WTC11 (cell line): ENCODE results near the gene IL21R. TPM values are rescaled to one million over a fixed set of nuclear protein-coding genes. Genes with fewer than 3 reads are reported as not detected.

Experiments used
- ATAC-seq: fragments of 200-7000 bp; cut with Tn5 transposase; 2 replicates; pipeline ENCODE4 v1.10.0; 2021; ENCODE audit warnings: mild to moderate bottlenecking, moderate library complexity
- CTCF ChIA-PET: fragments of 300-600 bp; sonication (Branson Sonifier 250); formaldehyde crosslinking; loops from one replicate; lab custom pipeline; 2021; ENCODE audit warnings: antibody characterized with exemption; lab: Charles Lee
- POLR2A ChIA-PET: fragments of 350-600 bp; sonication (Branson Sonifier 250); formaldehyde crosslinking; loops from one replicate; lab custom pipeline; 2021; ENCODE audit warnings: antibody characterized with exemption; lab: Charles Lee
- DNase-seq: peaks from one replicate; pipeline ENCODE4 v3.0.0; 2021; ENCODE audit warnings: low spot score
- H3K27ac Mint-ChIP-seq: 2 replicates; pipeline ENCODE4 v1.8.0; 2021; ENCODE audit warnings: mixed read lengths
- H3K27me3 Mint-ChIP-seq: 2 replicates; pipeline ENCODE4 v1.8.0; 2021; ENCODE audit warnings: low read depth, mild to moderate bottlenecking, moderate library complexity, mixed read lengths
- H3K36me3 Mint-ChIP-seq: 2 replicates; pipeline ENCODE4 v1.8.0; 2021; ENCODE audit warnings: mixed read lengths
- H3K4me1 Mint-ChIP-seq: 2 replicates; pipeline ENCODE4 v1.8.0; 2022; ENCODE audit warnings: mixed read lengths
- H3K4me3 Mint-ChIP-seq: 2 replicates; pipeline ENCODE4 v1.8.0; 2021; ENCODE audit warnings: mild to moderate bottlenecking, moderate library complexity, mixed read lengths
- H3K9me3 Mint-ChIP-seq: 2 replicates; pipeline ENCODE4 v1.8.0; 2021; ENCODE audit warnings: mixed read lengths
- CBFB ChIP-seq: sonication (generic); formaldehyde crosslinking; IDR thresholded peaks from 2 replicates; pipeline ENCODE4 v1.8.1; 2022; ENCODE audit warnings: mild to moderate bottlenecking, low read depth, missing genetic modification reagents
- ESRRA ChIP-seq: sonication (generic); formaldehyde crosslinking; IDR thresholded peaks from 2 replicates; pipeline ENCODE4 v1.8.1; 2022; ENCODE audit warnings: mild to moderate bottlenecking, missing genetic modification reagents, borderline replicate concordance
- ETV6 ChIP-seq: sonication (generic); formaldehyde crosslinking; IDR thresholded peaks from 2 replicates; pipeline ENCODE4 v1.8.1; 2022; ENCODE audit warnings: mild to moderate bottlenecking, missing genetic modification reagents
- GABPB1 ChIP-seq: sonication (generic); formaldehyde crosslinking; IDR thresholded peaks from 2 replicates; pipeline ENCODE4 v1.8.1; 2023; ENCODE audit warnings: mild to moderate bottlenecking, missing genetic modification reagents
- GRHL2 ChIP-seq: fragments of 250-450 bp; sonication (Bioruptor Pico); IDR thresholded peaks from 2 replicates; pipeline ENCODE4 v1.8.0; 2022; ENCODE audit warnings: mild to moderate bottlenecking, moderate library complexity; ENCODE audit not compliant: insufficient replicate concordance, severe bottlenecking
- GTF2I ChIP-seq: fragments of 250-450 bp; sonication (Bioruptor Pico); conservative IDR thresholded peaks from 2 replicates; pipeline ENCODE4 v1.4.0; 2021; ENCODE audit warnings: mild to moderate bottlenecking
- NFE2L1 ChIP-seq: sonication (generic); formaldehyde crosslinking; IDR thresholded peaks from 2 replicates; pipeline ENCODE4 v1.8.1; 2023; ENCODE audit warnings: missing genetic modification reagents
- NR1H2 ChIP-seq: sonication (generic); formaldehyde crosslinking; IDR thresholded peaks from 2 replicates; pipeline ENCODE4 v1.9.0; 2021; ENCODE audit warnings: mild to moderate bottlenecking, moderate library complexity, missing genetic modification reagents
- PRRX2 ChIP-seq: fragments of 250-450 bp; sonication (Bioruptor Pico); IDR thresholded peaks from 2 replicates; pipeline ENCODE4 v1.8.0; 2021; ENCODE audit warnings: mild to moderate bottlenecking
- SOX15 ChIP-seq: fragments of 250-450 bp; sonication (Bioruptor Pico); IDR thresholded peaks from 2 replicates; pipeline ENCODE4 v1.9.0; 2021; ENCODE audit warnings: mild to moderate bottlenecking
- TCF7 ChIP-seq: sonication (generic); formaldehyde crosslinking; IDR thresholded peaks from 2 replicates; pipeline ENCODE4 v1.8.0; 2022; ENCODE audit warnings: mild to moderate bottlenecking, low read depth, missing genetic modification reagents, moderate library complexity
- ZNF263 ChIP-seq: sonication (generic); formaldehyde crosslinking; IDR thresholded peaks from 2 replicates; pipeline ENCODE4 v1.8.1; 2022; ENCODE audit warnings: low read depth, mild to moderate bottlenecking, moderate library complexity, missing genetic modification reagents
- ZNF396 ChIP-seq: fragments of 250-450 bp; sonication (Bioruptor Pico); IDR thresholded peaks from 2 replicates; pipeline ENCODE4 v1.8.0; 2021; ENCODE audit warnings: mild to moderate bottlenecking, moderate library complexity, borderline replicate concordance
- total RNA-seq: library from RNA; stranded (reverse); gene quantifications from 3 replicates; pipeline ENCODE4 v1.2.3, GENCODE V29; 2021
- TF ChIP-seq, protein P1 (sequence below): sonication (generic); formaldehyde crosslinking; IDR thresholded peaks from 2 replicates; pipeline ENCODE4 v1.8.1; 2023; ENCODE audit warnings: mild to moderate bottlenecking, missing genetic modification reagents
- TF ChIP-seq, protein P2 (sequence below): fragments of 250-450 bp; sonication (Bioruptor Pico); IDR thresholded peaks from 2 replicates; pipeline ENCODE4 v1.9.0; 2021; ENCODE audit warnings: mild to moderate bottlenecking, borderline replicate concordance
- TF ChIP-seq, protein P3 (sequence below): fragments of 250-450 bp; sonication (Bioruptor Pico); IDR thresholded peaks from 2 replicates; pipeline ENCODE4 v1.9.0; 2021; ENCODE audit warnings: mild to moderate bottlenecking
- TF ChIP-seq, protein P4 (sequence below): sonication (generic); formaldehyde crosslinking; IDR thresholded peaks from 2 replicates; pipeline ENCODE4 v1.8.1; 2022; ENCODE audit warnings: low read depth, missing genetic modification reagents, borderline replicate concordance
- TF ChIP-seq, protein P5 (sequence below): sonication (generic); formaldehyde crosslinking; conservative IDR thresholded peaks from 2 replicates; pipeline ENCODE4 v1.8.1; 2022; ENCODE audit warnings: mild to moderate bottlenecking, missing genetic modification reagents
- TF ChIP-seq, protein P6 (sequence below): sonication (generic); formaldehyde crosslinking; IDR thresholded peaks from 2 replicates; pipeline ENCODE4 v1.8.1; 2022; ENCODE audit warnings: mild to moderate bottlenecking, moderate library complexity, missing genetic modification reagents
- TF ChIP-seq, protein P7 (sequence below): fragments of 250-450 bp; sonication (Bioruptor Pico); IDR thresholded peaks from 2 replicates; pipeline ENCODE4 v1.8.0; 2021; ENCODE audit warnings: mild to moderate bottlenecking

IL21R gene
- total RNA-seq, 1 experiment from 2014 or later: 0.70 TPM

DNA sequence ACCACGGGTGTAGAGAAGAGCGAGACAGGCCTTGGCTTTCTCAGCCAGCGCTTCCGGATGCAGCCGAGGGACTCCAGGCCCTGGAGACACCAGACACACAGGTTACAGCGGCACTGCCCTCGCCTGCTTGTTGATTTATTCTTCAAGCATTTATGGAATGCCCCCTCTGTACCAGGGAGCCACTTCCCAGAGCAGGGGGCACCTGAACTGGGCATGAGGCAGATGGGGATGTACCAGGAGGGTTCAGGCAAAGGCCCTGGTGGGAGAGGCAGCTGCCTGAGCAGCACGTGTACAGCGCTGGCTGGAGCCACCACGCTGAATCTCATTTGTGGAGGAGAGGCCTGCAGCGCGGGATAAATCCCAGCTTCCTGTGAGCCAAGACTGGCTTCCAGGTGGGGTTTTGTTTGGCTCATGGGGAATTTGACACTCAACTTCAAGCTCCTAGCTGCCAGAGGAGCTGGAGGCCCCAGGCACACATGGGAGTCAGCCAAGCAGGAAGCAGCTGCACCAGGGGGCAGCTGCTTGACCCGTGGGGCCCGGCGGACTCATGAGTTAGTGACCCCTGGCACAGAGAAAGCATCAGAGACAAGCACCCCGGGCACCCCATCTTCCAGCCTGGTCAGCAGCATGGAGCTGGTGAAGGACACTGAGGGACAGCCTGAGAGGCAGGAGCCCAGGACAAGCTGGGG is 59.7 kb downstream of the IL21R start:
- ChIA-PET CTCF (no interaction called here), POLR2A (no interaction called here)
- DNase-seq: no peak
- Mint-ChIP-seq H3K4me1 (no peaks in the 10 kb centered on the region; the same call in 1 of the 2 replicates), H3K4me3 (no peak overlapping the region), H3K36me3 (peaks cover 21% of the 10 kb centered on the region), H3K27me3 (no peaks in the 10 kb centered on the region), H3K9me3 (no peaks in the 10 kb centered on the region), H3K27ac (no peak overlapping the region)
- no peak for TF ChIP-seq ETV6
- TF ChIP-seq GTF2I (CRISPR knock-in tag): no peak
- no peak for TF ChIP-seq ESRRA (CRISPR knock-in tag)
- TF ChIP-seq CBFB: no peak
- TF ChIP-seq, protein P1, sequence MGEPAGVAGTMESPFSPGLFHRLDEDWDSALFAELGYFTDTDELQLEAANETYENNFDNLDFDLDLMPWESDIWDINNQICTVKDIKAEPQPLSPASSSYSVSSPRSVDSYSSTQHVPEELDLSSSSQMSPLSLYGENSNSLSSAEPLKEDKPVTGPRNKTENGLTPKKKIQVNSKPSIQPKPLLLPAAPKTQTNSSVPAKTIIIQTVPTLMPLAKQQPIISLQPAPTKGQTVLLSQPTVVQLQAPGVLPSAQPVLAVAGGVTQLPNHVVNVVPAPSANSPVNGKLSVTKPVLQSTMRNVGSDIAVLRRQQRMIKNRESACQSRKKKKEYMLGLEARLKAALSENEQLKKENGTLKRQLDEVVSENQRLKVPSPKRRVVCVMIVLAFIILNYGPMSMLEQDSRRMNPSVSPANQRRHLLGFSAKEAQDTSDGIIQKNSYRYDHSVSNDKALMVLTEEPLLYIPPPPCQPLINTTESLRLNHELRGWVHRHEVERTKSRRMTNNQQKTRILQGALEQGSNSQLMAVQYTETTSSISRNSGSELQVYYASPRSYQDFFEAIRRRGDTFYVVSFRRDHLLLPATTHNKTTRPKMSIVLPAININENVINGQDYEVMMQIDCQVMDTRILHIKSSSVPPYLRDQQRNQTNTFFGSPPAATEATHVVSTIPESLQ: no peak
- TF ChIP-seq, protein P2, sequence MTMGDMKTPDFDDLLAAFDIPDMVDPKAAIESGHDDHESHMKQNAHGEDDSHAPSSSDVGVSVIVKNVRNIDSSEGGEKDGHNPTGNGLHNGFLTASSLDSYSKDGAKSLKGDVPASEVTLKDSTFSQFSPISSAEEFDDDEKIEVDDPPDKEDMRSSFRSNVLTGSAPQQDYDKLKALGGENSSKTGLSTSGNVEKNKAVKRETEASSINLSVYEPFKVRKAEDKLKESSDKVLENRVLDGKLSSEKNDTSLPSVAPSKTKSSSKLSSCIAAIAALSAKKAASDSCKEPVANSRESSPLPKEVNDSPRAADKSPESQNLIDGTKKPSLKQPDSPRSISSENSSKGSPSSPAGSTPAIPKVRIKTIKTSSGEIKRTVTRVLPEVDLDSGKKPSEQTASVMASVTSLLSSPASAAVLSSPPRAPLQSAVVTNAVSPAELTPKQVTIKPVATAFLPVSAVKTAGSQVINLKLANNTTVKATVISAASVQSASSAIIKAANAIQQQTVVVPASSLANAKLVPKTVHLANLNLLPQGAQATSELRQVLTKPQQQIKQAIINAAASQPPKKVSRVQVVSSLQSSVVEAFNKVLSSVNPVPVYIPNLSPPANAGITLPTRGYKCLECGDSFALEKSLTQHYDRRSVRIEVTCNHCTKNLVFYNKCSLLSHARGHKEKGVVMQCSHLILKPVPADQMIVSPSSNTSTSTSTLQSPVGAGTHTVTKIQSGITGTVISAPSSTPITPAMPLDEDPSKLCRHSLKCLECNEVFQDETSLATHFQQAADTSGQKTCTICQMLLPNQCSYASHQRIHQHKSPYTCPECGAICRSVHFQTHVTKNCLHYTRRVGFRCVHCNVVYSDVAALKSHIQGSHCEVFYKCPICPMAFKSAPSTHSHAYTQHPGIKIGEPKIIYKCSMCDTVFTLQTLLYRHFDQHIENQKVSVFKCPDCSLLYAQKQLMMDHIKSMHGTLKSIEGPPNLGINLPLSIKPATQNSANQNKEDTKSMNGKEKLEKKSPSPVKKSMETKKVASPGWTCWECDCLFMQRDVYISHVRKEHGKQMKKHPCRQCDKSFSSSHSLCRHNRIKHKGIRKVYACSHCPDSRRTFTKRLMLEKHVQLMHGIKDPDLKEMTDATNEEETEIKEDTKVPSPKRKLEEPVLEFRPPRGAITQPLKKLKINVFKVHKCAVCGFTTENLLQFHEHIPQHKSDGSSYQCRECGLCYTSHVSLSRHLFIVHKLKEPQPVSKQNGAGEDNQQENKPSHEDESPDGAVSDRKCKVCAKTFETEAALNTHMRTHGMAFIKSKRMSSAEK (CRISPR knock-in tag): no peak
- TF ChIP-seq NFE2L1 (CRISPR knock-in tag): no peak
- TF ChIP-seq, protein P3, sequence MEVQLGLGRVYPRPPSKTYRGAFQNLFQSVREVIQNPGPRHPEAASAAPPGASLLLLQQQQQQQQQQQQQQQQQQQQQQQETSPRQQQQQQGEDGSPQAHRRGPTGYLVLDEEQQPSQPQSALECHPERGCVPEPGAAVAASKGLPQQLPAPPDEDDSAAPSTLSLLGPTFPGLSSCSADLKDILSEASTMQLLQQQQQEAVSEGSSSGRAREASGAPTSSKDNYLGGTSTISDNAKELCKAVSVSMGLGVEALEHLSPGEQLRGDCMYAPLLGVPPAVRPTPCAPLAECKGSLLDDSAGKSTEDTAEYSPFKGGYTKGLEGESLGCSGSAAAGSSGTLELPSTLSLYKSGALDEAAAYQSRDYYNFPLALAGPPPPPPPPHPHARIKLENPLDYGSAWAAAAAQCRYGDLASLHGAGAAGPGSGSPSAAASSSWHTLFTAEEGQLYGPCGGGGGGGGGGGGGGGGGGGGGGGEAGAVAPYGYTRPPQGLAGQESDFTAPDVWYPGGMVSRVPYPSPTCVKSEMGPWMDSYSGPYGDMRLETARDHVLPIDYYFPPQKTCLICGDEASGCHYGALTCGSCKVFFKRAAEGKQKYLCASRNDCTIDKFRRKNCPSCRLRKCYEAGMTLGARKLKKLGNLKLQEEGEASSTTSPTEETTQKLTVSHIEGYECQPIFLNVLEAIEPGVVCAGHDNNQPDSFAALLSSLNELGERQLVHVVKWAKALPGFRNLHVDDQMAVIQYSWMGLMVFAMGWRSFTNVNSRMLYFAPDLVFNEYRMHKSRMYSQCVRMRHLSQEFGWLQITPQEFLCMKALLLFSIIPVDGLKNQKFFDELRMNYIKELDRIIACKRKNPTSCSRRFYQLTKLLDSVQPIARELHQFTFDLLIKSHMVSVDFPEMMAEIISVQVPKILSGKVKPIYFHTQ (CRISPR knock-in tag): no peak
- no peak for TF ChIP-seq ZNF263 (CRISPR knock-in tag)
- TF ChIP-seq GABPB1 (CRISPR knock-in tag): no peak
- TF ChIP-seq, protein P4, sequence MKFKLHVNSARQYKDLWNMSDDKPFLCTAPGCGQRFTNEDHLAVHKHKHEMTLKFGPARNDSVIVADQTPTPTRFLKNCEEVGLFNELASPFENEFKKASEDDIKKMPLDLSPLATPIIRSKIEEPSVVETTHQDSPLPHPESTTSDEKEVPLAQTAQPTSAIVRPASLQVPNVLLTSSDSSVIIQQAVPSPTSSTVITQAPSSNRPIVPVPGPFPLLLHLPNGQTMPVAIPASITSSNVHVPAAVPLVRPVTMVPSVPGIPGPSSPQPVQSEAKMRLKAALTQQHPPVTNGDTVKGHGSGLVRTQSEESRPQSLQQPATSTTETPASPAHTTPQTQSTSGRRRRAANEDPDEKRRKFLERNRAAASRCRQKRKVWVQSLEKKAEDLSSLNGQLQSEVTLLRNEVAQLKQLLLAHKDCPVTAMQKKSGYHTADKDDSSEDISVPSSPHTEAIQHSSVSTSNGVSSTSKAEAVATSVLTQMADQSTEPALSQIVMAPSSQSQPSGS (CRISPR knock-in tag): no peak
- no peak for TF ChIP-seq SOX15 (CRISPR knock-in tag)
- no peak for TF ChIP-seq PRRX2
- no peak for ATAC-seq

DNA sequence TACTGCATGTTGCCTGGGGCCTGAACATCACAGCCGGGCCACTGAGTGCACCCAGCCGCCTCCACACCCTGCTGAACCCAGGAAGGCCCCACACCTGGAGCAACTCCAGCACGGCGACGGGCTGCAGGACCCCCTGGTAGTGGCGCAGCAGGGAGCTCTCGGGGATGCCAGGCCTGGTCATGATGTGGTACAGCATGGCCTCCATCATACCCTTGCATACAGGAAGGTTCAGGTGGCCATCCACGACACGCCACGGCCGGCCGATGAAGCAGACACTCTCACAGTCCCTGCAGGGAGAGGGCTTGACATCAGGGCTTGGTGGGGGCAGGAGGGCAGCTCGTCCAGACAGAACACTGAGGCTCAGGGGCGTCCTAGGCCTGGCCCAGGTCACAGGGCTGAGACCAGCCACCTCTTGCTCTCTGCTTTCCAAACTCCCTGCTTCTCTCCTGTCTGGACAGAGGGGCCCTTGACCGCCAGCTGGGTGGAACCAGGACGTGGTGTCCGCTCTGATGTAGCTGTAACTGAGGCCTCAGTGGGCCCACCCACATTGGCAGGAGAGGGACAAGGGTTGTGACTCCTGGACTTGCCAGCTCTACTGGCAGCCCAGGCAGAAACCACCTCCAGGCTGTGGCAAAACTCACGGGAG is 60.3 kb downstream of the IL21R start:
- no peak overlapping the region for H3K27ac Mint-ChIP-seq
- H3K4me3 Mint-ChIP-seq: no peak overlapping the region
- no peaks in the 10 kb centered on the region; the same call in 1 of the 2 replicates for H3K4me1 Mint-ChIP-seq
- DNase-seq: no peak
- H3K36me3 Mint-ChIP-seq: peaks cover 28% of the 10 kb centered on the region
- no peaks in the 10 kb centered on the region for H3K27me3 Mint-ChIP-seq
- H3K9me3 Mint-ChIP-seq: no peaks in the 10 kb centered on the region
- ATAC-seq: no peak
- ChIA-PET POLR2A (no interaction called here), CTCF (interaction anchor here (1.1 kb wide), 1 partner anchor 94 kb away, joined by 3 read pairs; no protein-coding TSS in a partner anchor)
- TF ChIP-seq, protein P5, sequence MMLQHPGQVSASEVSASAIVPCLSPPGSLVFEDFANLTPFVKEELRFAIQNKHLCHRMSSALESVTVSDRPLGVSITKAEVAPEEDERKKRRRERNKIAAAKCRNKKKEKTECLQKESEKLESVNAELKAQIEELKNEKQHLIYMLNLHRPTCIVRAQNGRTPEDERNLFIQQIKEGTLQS (CRISPR knock-in tag): no peak
- TF ChIP-seq ZNF396 (no peak), TCF7 (CRISPR knock-in tag) (no peak), GRHL2 (CRISPR knock-in tag) (no peak), NR1H2 (CRISPR knock-in tag) (no peak), ZNF263 (CRISPR knock-in tag) (no peak)
- TF ChIP-seq, protein P6, sequence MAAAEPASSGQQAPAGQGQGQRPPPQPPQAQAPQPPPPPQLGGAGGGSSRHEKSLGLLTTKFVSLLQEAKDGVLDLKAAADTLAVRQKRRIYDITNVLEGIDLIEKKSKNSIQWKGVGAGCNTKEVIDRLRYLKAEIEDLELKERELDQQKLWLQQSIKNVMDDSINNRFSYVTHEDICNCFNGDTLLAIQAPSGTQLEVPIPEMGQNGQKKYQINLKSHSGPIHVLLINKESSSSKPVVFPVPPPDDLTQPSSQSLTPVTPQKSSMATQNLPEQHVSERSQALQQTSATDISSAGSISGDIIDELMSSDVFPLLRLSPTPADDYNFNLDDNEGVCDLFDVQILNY (CRISPR knock-in tag): no peak
- TF ChIP-seq, protein P7, sequence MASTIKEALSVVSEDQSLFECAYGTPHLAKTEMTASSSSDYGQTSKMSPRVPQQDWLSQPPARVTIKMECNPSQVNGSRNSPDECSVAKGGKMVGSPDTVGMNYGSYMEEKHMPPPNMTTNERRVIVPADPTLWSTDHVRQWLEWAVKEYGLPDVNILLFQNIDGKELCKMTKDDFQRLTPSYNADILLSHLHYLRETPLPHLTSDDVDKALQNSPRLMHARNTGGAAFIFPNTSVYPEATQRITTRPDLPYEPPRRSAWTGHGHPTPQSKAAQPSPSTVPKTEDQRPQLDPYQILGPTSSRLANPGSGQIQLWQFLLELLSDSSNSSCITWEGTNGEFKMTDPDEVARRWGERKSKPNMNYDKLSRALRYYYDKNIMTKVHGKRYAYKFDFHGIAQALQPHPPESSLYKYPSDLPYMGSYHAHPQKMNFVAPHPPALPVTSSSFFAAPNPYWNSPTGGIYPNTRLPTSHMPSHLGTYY: no peak
